GM18508 (cell line): ENCODE data around the gene TENT4B.

Experiments used
- ATAC-seq: cut with Tn5 transposase; IDR thresholded peaks from one replicate; pipeline ENCODE4 v1.9.1; 2021; ENCODE audit warnings: moderate number of reproducible peaks; ENCODE audit not compliant: insufficient read depth, unreplicated experiment

The TENT4B gene

DNA sequence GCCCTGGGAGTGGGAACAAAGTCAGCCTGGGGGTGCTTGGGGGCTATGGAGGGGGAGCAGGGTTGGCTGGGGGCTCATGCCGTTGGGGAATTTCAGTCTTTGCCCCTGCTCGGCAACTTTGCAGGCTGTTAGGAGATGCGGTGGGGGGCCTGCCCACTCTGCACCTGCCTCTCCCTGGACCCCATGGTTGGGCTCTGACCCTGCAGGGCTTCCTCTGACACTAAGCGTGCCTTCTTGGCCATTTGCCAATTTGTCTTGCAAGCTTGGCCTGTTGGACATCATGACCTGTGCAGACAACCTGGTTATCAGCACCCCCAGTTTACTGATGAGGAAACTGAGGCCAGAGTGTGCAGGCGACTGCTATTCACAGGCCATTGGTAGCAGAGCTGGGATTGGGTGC, 127.8 kb downstream of the TENT4B start:
- ATAC-seq, result no peak
